Caco-2 (cell line): ENCODE measurements around the gene PRF1. TPM values are rescaled to one million over a fixed set of nuclear protein-coding genes. Genes with fewer than 3 reads are reported as not detected.

Experiments
- BruUV-seq: library from RNA; stranded (reverse); fragments of 400-500 nt; replicated peaks from 2 replicates; lab custom pipeline; 2021; lab: Mats Ljungman, UMichigan
- CTCF ChIA-PET: fragments of 300-600 bp; sonication (Branson Sonifier 250); formaldehyde crosslinking; loops from one replicate; lab custom pipeline; 2022; ENCODE audit warnings: antibody characterized with exemption; lab: Charles Lee
- POLR2A ChIA-PET: fragments of 300-600 bp; sonication (Branson Sonifier 250); formaldehyde crosslinking; loops from one replicate; lab custom pipeline; 2022; ENCODE audit warnings: antibody characterized with exemption; lab: Charles Lee
- DNase-seq, 2 experiments: peaks; one replicate each; pipeline versions ENCODE4 v3.0.0 to v3.0.0-alpha.2; 2020 to 2022
- H3K27me3 ChIP-seq: replicated peaks from 2 replicates; pipeline ENCODE4 v1.6.0; 2011; ENCODE audit warnings: low read length; ENCODE audit not compliant: control insufficient read depth, insufficient read depth
- H3K36me3 ChIP-seq: 2 replicates; pipeline ENCODE4 v1.5.1; 2011; ENCODE audit warnings: low read length; ENCODE audit not compliant: control insufficient read depth, insufficient read depth
- H3K4me1 ChIP-seq: fragments of 250-450 bp; sonication (Bioruptor Pico); 2 replicates; pipeline ENCODE4 v1.5.1; 2020; ENCODE audit warnings: mild to moderate bottlenecking
- H3K4me3 ChIP-seq: 2 replicates; pipeline ENCODE4 v1.5.1; 2011; ENCODE audit warnings: low read depth, mild to moderate bottlenecking, control low read depth, low read length
- H3K9me3 ChIP-seq: fragments of 250-450 bp; sonication (Bioruptor Pico); 2 replicates; pipeline ENCODE4 v1.5.1; 2020; ENCODE audit warnings: mild to moderate bottlenecking, moderate library complexity
- H3K27ac Mint-ChIP-seq: one replicate; pipeline ENCODE4 v1.8.0; 2022; ENCODE audit warnings: mixed read lengths; ENCODE audit not compliant: unreplicated experiment
- H3K27me3 Mint-ChIP-seq: one replicate; pipeline ENCODE4 v1.8.0; 2022; ENCODE audit warnings: mixed read lengths; ENCODE audit not compliant: insufficient read depth, unreplicated experiment
- H3K36me3 Mint-ChIP-seq: one replicate; pipeline ENCODE4 v1.8.0; 2022; ENCODE audit warnings: mild to moderate bottlenecking, mixed read lengths; ENCODE audit not compliant: insufficient read depth, unreplicated experiment
- H3K4me1 Mint-ChIP-seq: one replicate; pipeline ENCODE4 v1.8.0; 2022; ENCODE audit warnings: low read depth, mixed read lengths; ENCODE audit not compliant: unreplicated experiment
- H3K4me3 Mint-ChIP-seq: one replicate; pipeline ENCODE4 v1.8.0; 2022; ENCODE audit warnings: mild to moderate bottlenecking, moderate library complexity, mixed read lengths; ENCODE audit not compliant: unreplicated experiment
- H3K9me3 Mint-ChIP-seq: one replicate; pipeline ENCODE4 v1.8.0; 2022; ENCODE audit warnings: mixed read lengths; ENCODE audit not compliant: unreplicated experiment
- CTCF ChIP-seq, 2 experiments: fragments of 200-600 bp in 1 of 2; IDR thresholded peaks; 1 replicate in 1 of 2; 2 replicates in 1 of 2; pipeline versions ENCODE4 v1.5.1 to v1.8.0; 2011 to 2022; ENCODE audit warnings: antibody characterized with exemption in 1 of 2, control low read depth in 1 of 2, inconsistent platforms in 1 of 2, low read depth in 1 of 2, low read length in 1 of 2, mild to moderate bottlenecking in 1 of 2, moderate library complexity in 1 of 2; ENCODE audit not compliant: insufficient read depth in 1 of 2, severe bottlenecking in 1 of 2, unreplicated experiment in 1 of 2
- intact Hi-C: fragments of 100-400 bp; cut with micrococcal nuclease; formaldehyde crosslinking; loops from one replicate; pipeline ENCODE4 v1.10.0; 2022; ENCODE audit not compliant: unreplicated experiment
- total RNA-seq: library from RNA; stranded (reverse); gene quantifications from 2 replicates; pipeline ENCODE4 v1.2.3, GENCODE V29; 2022

PRF1 gene
- total RNA-seq, 1 experiment from 2014 or later, result 0.34 TPM

GRCh38 chr10:70557086-70557845 lies 45.3 kb downstream of the PRF1 start:
- DNase-seq, result peak in 1 of 2 experiments; percentile 34
- Mint-ChIP-seq H3K36me3 (no peaks in the 10 kb centered on the region), H3K9me3 (no peaks in the 10 kb centered on the region), H3K27ac (no peak overlapping the region), H3K27me3 (no peaks in the 10 kb centered on the region), H3K4me3 (no peak overlapping the region), H3K4me1 (peaks cover 18% of the 10 kb centered on the region)
- ChIA-PET CTCF (no interaction called here), POLR2A (no interaction called here)
- Histone ChIP-seq H3K4me3 (no peak overlapping the region), H3K4me1 (peaks cover 6% of the 10 kb centered on the region; the same call in 1 of the 2 replicates), H3K36me3 (no peaks in the 10 kb centered on the region), H3K27me3 (no peaks in the 10 kb centered on the region), H3K9me3 (no peaks in the 10 kb centered on the region)
- no TSS peak for BruUV-seq
- no peak for TF ChIP-seq CTCF (IDR thresholded peaks at IDR 0.05; ENCODE audit: insufficient read depth in 1 of 2, low read depth in 1 of 2, low read length in 1 of 2, severe bottlenecking in 1 of 2, unreplicated experiment in 1 of 2)
- intact Hi-C loops, result loop anchor here (5.0 to 10.0 kb wide), 2 partner anchors 40 to 118 kb away; partner anchors contain the start of gene ADAMTS14

GRCh38 chr10:70555371-70555770 lies 47.2 kb downstream of the PRF1 start:
- no peaks in the 10 kb centered on the region for H3K9me3 Mint-ChIP-seq
- Histone ChIP-seq H3K4me3 (no peak overlapping the region), H3K36me3 (no peaks in the 10 kb centered on the region), H3K27me3 (no peaks in the 10 kb centered on the region), H3K9me3 (no peaks in the 10 kb centered on the region), H3K4me1 (peaks cover 9% of the 10 kb centered on the region; the same call in 1 of the 2 replicates)
- ChIA-PET CTCF (no interaction called here), POLR2A (no interaction called here)
- H3K36me3 Mint-ChIP-seq, result no peaks in the 10 kb centered on the region
- H3K27ac Mint-ChIP-seq, result no peak overlapping the region
- intact Hi-C loops, result loop anchor here (5.0 to 10.0 kb wide), 2 partner anchors 42 to 119 kb away; partner anchors contain the start of gene ADAMTS14
- no TSS peak for BruUV-seq
- peaks cover 26% of the 10 kb centered on the region for H3K4me1 Mint-ChIP-seq
- no peak for TF ChIP-seq CTCF (IDR thresholded peaks at IDR 0.05; ENCODE audit: insufficient read depth in 1 of 2, low read depth in 1 of 2, low read length in 1 of 2, severe bottlenecking in 1 of 2, unreplicated experiment in 1 of 2)
- H3K4me3 Mint-ChIP-seq, result no peak overlapping the region
- no peaks in the 10 kb centered on the region for H3K27me3 Mint-ChIP-seq
- no peak for DNase-seq

- ChIA-PET POLR2A (no interaction called here), CTCF (interaction anchor here (1.2 kb wide), 1 partner anchor 9 kb away, joined by 3 read pairs; no protein-coding TSS in a partner anchor)
- no peaks in the 10 kb centered on the region for H3K36me3 ChIP-seq
- H3K9me3 ChIP-seq, result no peaks in the 10 kb centered on the region
- no peak overlapping the region for H3K4me3 ChIP-seq
- H3K9me3 Mint-ChIP-seq, result no peaks in the 10 kb centered on the region
- H3K27me3 Mint-ChIP-seq, result no peaks in the 10 kb centered on the region
- peaks cover 5% of the 10 kb centered on the region; the same call in 1 of the 2 replicates for H3K4me1 ChIP-seq
- no peak for DNase-seq
- no peaks in the 10 kb centered on the region for H3K36me3 Mint-ChIP-seq
- H3K27me3 ChIP-seq, result no peaks in the 10 kb centered on the region
- TF ChIP-seq CTCF (IDR thresholded peaks at IDR 0.05; ENCODE audit: insufficient read depth in 1 of 2, low read depth in 1 of 2, low read length in 1 of 2, severe bottlenecking in 1 of 2, unreplicated experiment in 1 of 2), result no peak
- peaks cover 16% of the 10 kb centered on the region for H3K4me1 Mint-ChIP-seq
- no peak overlapping the region for H3K4me3 Mint-ChIP-seq
- no TSS peak for BruUV-seq
- intact Hi-C loops, result loop anchor here (10.0 kb wide), 1 partner anchor 122 kb away; the partner anchor contains the start of gene ADAMTS14
- H3K27ac Mint-ChIP-seq, result no peak overlapping the region
Observed at GRCh38 chr10:70552586-70552985, 50.0 kb downstream of the PRF1 start.
